ENCODE measurements around the gene ROR2.
"Not testable (repeated sequence)": the region's sequence is repeated elsewhere in the genome, so short reads cannot be mapped to it uniquely, and the experiment has no call there.

The ROR2 gene

GRCh38 chr9:91797517-91797916, 152.5 kb downstream of the ROR2 start:
- not testable (repeated sequence) for H3K4me2 ChIP-seq (ENCODE audit: low read length); H3K4me1 ChIP-seq (ENCODE audit: control insufficient read depth, insufficient read depth, low read length); H3K9ac ChIP-seq (ENCODE audit: low read depth, low read length); H3K9me3 ChIP-seq (replicated peaks; ENCODE audit: low read length); H3K4me3 ChIP-seq (ENCODE audit: low read length); H3K36me3 ChIP-seq (ENCODE audit: insufficient read depth, low read length); H3K27me3 ChIP-seq (ENCODE audit: control insufficient read depth, insufficient read depth, low read length)

DNA sequence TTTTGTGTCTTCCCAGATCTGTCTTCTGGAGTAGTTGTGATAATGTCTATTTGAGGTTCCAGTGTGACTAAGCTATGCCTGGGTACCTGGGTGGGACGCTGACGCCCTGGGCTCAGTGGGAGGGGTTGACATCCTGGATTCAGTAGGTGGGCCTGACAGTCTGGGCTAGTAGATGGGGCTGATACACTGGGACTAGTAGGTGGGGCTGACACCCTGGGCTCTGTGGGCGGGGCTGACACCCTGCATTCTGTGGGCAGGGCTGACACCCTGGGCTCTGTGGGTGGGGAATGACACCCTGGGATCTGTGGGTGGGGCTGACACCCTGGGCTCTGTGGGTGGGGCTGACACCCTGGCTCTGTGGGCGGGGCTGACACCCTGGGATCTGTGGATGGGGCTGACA, 153.5 kb downstream of the ROR2 start:
- not testable (repeated sequence) for H3K9ac ChIP-seq (ENCODE audit: low read depth, low read length); H3K9me3 ChIP-seq (replicated peaks; ENCODE audit: low read length); H3K36me3 ChIP-seq (ENCODE audit: insufficient read depth, low read length); H3K4me2 ChIP-seq (ENCODE audit: low read length); H3K27me3 ChIP-seq (ENCODE audit: control insufficient read depth, insufficient read depth, low read length); H3K4me1 ChIP-seq (ENCODE audit: control insufficient read depth, insufficient read depth, low read length); H3K4me3 ChIP-seq (ENCODE audit: low read length)

GRCh38 chr9:91795598-91796241, 154.3 kb downstream of the ROR2 start:
- Histone ChIP-seq H3K9ac (ENCODE audit: low read depth, low read length) (no peak overlapping the region), H3K27me3 (ENCODE audit: control insufficient read depth, insufficient read depth, low read length) (peaks cover 5% of the 10 kb centered on the region), H3K4me1 (ENCODE audit: control insufficient read depth, insufficient read depth, low read length) (no peaks in the 10 kb centered on the region), H3K36me3 (ENCODE audit: insufficient read depth, low read length) (no peaks in the 10 kb centered on the region), H3K4me3 (ENCODE audit: low read length) (no peak overlapping the region), H3K4me2 (ENCODE audit: low read length) (no peak overlapping the region), H3K9me3 (replicated peaks; ENCODE audit: low read length) (no peaks in the 10 kb centered on the region)

DNA sequence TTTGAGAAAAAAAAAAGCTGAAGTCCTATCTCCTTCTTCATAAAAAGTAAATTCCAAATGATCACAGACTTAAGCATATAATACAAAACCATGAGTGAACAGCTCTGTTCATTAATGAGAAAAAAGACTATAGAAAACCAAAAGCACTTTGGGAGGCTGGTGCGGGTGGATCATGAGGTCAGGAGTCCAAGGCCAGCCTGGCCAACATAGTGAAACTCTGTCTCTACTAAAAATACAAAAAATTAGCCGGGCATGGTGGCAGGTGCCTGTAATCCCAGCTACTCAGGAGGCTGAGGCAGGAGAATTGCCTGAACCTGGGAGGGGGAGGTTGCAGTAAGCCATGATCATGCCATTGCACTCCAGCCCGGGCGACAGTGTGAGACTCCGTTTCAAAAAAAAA, 156.7 kb downstream of the ROR2 start:
- H3K9me3 ChIP-seq (replicated peaks; ENCODE audit: low read length); H3K36me3 ChIP-seq (ENCODE audit: insufficient read depth, low read length); H3K4me1 ChIP-seq (ENCODE audit: control insufficient read depth, insufficient read depth, low read length); H3K4me2 ChIP-seq (ENCODE audit: low read length); H3K27me3 ChIP-seq (ENCODE audit: control insufficient read depth, insufficient read depth, low read length); H3K4me3 ChIP-seq (ENCODE audit: low read length); H3K9ac ChIP-seq (ENCODE audit: low read depth, low read length): not testable (repeated sequence)

GRCh38 chr9:91790917-91791316, 159.1 kb downstream of the ROR2 start:
- no peaks in the 10 kb centered on the region for H3K36me3 ChIP-seq (ENCODE audit: insufficient read depth, low read length)
- H3K9me3 ChIP-seq (replicated peaks; ENCODE audit: low read length): no peaks in the 10 kb centered on the region
- no peak overlapping the region for H3K4me3 ChIP-seq (ENCODE audit: low read length)
- peaks cover 3% of the 10 kb centered on the region for H3K27me3 ChIP-seq (ENCODE audit: control insufficient read depth, insufficient read depth, low read length)
- H3K4me2 ChIP-seq (ENCODE audit: low read length): no peak overlapping the region
- no peaks in the 10 kb centered on the region for H3K4me1 ChIP-seq (ENCODE audit: control insufficient read depth, insufficient read depth, low read length)
- H3K9ac ChIP-seq (ENCODE audit: low read depth, low read length): no peak overlapping the region

DNA sequence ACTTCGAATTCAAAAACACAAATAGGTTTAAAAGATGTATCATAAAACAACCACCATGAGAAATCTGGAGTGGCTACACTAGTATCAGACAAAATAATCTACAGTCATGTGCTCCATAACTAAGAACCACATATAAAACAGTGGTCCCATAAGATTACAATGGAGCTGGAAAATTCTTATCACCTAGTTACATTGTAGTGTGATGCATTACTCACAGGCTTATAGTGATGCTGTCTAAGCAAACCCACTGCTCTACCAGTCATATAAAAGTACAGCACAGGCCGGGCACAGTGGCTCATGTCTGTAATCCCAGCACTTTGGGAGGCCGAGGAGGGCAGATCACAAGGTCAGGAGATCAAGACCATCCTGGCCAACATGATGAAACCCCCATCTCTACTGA, 160.1 kb downstream of the ROR2 start:
- no peak overlapping the region for H3K9ac ChIP-seq (ENCODE audit: low read depth, low read length)
- H3K9me3 ChIP-seq (replicated peaks; ENCODE audit: low read length): no peaks in the 10 kb centered on the region
- no peaks in the 10 kb centered on the region for H3K36me3 ChIP-seq (ENCODE audit: insufficient read depth, low read length)
- no peaks in the 10 kb centered on the region for H3K4me1 ChIP-seq (ENCODE audit: control insufficient read depth, insufficient read depth, low read length)
- no peak overlapping the region for H3K4me2 ChIP-seq (ENCODE audit: low read length)
- no peak overlapping the region for H3K4me3 ChIP-seq (ENCODE audit: low read length)
- H3K27me3 ChIP-seq (ENCODE audit: control insufficient read depth, insufficient read depth, low read length): peaks cover 6% of the 10 kb centered on the region

DNA sequence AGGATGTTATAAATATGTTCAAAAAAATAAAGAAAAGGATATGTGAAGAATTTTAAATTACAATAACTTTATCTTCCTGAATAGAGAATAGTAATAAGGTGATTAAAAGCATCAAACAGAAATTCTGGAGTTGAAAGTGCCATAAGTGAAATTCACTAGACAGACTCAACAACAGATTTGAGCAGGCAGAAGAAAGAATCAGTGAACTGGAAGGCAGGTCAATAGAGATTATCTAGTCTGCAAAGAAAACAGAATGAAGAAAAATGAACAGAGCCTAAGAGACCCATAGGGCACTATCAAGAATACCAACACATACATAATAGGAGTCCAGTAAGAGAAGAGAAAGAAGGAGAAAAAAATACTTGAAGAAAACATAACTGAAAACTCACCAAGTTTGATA, 162.1 kb downstream of the ROR2 start:
- H3K36me3 ChIP-seq (ENCODE audit: insufficient read depth, low read length): no peaks in the 10 kb centered on the region
- no peaks in the 10 kb centered on the region for H3K9me3 ChIP-seq (replicated peaks; ENCODE audit: low read length)
- H3K27me3 ChIP-seq (ENCODE audit: control insufficient read depth, insufficient read depth, low read length): peaks cover 7% of the 10 kb centered on the region
- H3K9ac ChIP-seq (ENCODE audit: low read depth, low read length): no peak overlapping the region
- H3K4me3 ChIP-seq (ENCODE audit: low read length): no peak overlapping the region
- H3K4me2 ChIP-seq (ENCODE audit: low read length): no peak overlapping the region
- no peaks in the 10 kb centered on the region for H3K4me1 ChIP-seq (ENCODE audit: control insufficient read depth, insufficient read depth, low read length)

DNA sequence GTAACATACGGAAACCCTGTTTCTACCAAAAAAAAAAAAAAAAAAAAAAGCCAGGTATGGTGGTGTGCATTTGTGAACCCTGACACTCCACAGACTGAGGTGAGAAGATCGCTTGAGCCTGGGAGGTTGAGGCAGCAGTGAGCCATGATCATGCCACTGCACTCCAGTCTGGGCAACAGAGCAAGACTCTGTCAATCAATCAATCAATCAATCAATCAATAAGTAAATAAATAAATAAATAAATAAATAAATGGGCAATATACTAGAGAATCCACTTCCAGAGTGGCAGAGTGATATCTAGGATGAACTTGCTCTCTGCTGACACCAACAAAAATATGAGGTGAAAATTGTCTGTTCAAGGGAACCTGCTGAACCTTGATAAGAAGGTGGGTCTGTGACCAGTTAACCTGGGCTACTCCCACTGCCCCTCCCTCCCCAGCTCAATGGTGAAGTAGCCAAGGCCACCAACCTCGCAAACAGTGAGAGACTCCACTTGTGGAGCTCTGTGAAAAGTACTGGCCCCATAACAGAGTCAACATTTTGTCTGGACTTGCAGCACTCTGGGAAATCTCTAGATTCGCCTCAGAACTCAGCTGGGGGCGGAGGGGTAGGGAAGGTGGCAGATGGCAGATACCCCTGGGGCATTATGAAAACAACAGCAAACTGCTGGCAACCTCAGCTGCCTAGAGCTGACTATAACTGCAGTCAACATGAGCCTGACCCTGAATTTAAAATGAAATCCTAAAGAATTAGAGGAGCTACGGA, 163.7 kb downstream of the ROR2 start:
- H3K9ac ChIP-seq (ENCODE audit: low read depth, low read length): no peak overlapping the region

GRCh38 chr9:91785447-91785842, 164.6 kb downstream of the ROR2 start:
- H3K27me3 ChIP-seq (ENCODE audit: control insufficient read depth, insufficient read depth, low read length): peaks cover 21% of the 10 kb centered on the region
- no peak overlapping the region for H3K9ac ChIP-seq (ENCODE audit: low read depth, low read length)
- H3K4me2 ChIP-seq (ENCODE audit: low read length): no peak overlapping the region
- H3K9me3 ChIP-seq (replicated peaks; ENCODE audit: low read length): no peaks in the 10 kb centered on the region
- no peaks in the 10 kb centered on the region for H3K36me3 ChIP-seq (ENCODE audit: insufficient read depth, low read length)
- no peak overlapping the region for H3K4me3 ChIP-seq (ENCODE audit: low read length)
- no peaks in the 10 kb centered on the region for H3K4me1 ChIP-seq (ENCODE audit: control insufficient read depth, insufficient read depth, low read length)

More for the DNA sequence above, 163.7 kb downstream of the ROR2 start:
- no peaks in the 10 kb centered on the region for H3K9me3 ChIP-seq (replicated peaks; ENCODE audit: low read length)
- H3K27me3 ChIP-seq (ENCODE audit: control insufficient read depth, insufficient read depth, low read length): peaks cover 13% of the 10 kb centered on the region
- H3K4me3 ChIP-seq (ENCODE audit: low read length): no peak overlapping the region
- H3K4me2 ChIP-seq (ENCODE audit: low read length): no peak overlapping the region
- no peaks in the 10 kb centered on the region for H3K4me1 ChIP-seq (ENCODE audit: control insufficient read depth, insufficient read depth, low read length)
- H3K36me3 ChIP-seq (ENCODE audit: insufficient read depth, low read length): no peaks in the 10 kb centered on the region

GRCh38 chr9:91784673-91785446, 165.2 kb downstream of the ROR2 start:
- Histone ChIP-seq H3K36me3 (ENCODE audit: insufficient read depth, low read length) (no peaks in the 10 kb centered on the region), H3K4me3 (ENCODE audit: low read length) (no peak overlapping the region), H3K4me1 (ENCODE audit: control insufficient read depth, insufficient read depth, low read length) (no peaks in the 10 kb centered on the region), H3K27me3 (ENCODE audit: control insufficient read depth, insufficient read depth, low read length) (peaks cover 21% of the 10 kb centered on the region), H3K4me2 (ENCODE audit: low read length) (no peak overlapping the region), H3K9ac (ENCODE audit: low read depth, low read length) (no peak overlapping the region), H3K9me3 (replicated peaks; ENCODE audit: low read length) (no peaks in the 10 kb centered on the region)

DNA sequence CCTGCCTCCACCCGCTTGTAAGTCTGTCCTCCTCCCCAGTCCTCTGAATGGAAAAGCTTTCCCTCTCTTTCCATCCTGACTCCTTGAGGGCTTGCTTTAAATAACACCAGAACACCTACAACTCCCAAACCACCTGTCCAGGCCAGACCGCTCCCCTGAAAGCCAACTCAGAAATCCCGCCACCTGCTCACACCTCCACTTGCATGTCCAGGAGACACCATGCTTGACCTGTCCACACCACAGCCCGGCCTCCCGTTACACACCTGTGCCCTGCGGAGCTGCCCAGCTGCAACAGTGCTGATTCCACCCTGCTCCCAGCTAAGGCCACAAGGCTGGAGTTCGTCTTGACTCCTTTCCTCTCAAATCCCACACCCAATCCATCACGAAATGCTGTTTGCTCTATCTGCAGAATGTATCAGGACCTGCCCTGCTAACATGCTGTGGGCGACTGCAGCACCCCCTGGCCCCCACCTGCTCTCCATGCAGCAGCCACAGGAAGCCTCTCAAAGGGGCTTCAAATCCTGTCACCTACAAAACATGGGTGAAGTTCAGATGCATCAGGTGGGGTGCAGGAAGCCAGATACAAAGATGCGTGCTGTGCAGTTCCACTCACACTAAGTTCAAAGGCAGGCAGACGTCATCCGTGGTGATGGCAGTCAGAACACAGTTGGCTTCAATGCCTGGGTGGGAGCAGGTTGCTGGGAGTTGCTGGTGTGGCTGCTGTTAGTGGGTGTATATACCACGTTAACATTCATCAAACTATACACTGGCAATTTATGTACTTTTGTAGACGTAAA, 166.0 kb downstream of the ROR2 start:
- no peak overlapping the region for H3K9ac ChIP-seq (ENCODE audit: low read depth, low read length)
- no peaks in the 10 kb centered on the region for H3K9me3 ChIP-seq (replicated peaks; ENCODE audit: low read length)
- H3K27me3 ChIP-seq (ENCODE audit: control insufficient read depth, insufficient read depth, low read length): peaks cover 21% of the 10 kb centered on the region
- no peaks in the 10 kb centered on the region for H3K36me3 ChIP-seq (ENCODE audit: insufficient read depth, low read length)
- H3K4me3 ChIP-seq (ENCODE audit: low read length): no peak overlapping the region
- no peaks in the 10 kb centered on the region for H3K4me1 ChIP-seq (ENCODE audit: control insufficient read depth, insufficient read depth, low read length)
- no peak overlapping the region for H3K4me2 ChIP-seq (ENCODE audit: low read length)
